ENCODE measurements around the gene LCE4A.

Gene LCE4A

DNA sequence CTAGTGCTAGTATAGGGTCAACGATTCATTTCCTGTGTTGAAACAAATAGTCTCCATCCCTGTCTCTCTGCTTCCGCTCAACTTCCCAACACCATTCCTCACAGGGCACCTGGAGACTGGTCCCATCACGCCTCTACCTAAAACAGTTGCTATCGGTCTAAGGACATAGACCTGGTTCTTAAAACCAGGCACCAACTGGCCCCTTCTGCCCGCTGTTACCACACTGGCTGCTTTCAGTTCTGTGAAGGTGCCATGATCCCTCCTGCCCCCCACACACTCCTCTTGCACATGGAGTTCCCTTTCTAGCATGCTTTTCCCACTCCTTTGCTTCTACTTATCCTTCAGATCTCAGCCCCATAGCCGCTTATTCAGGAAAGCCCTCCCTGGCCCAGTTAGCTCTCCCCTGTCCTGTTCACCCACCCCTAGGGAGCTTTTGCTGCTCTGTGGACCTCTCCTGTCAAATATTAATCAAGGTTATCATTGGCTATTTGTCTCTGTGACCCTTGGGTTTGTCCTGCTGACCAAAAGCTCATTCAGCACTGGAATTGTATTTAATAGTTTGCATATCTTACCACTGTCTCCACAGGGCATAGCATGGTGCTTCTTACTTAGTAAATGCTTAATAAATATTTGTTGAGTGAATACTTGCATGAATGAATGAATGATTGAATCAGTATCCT is 37.9 kb downstream of the LCE4A start:
- no peak for DNase-seq (ENCODE audit: low spot score)

DNA sequence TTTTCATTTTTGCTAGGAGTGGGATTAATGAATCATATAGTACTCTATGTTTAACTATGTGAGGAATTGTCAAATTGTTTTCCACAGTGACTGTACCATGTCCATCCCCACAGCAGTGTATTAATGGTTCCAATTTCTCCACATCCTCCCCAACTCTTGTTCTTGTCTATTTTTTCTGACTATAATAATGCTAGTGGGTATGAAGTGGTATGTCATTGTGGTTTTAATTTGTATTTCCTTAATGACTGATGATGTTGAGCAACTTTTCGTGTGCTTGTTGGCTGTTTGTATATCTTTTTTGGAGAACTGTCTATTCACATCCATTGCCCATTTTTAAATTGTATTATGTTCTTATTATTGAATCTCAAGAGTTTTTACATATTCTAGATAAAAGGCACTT is 39.9 kb downstream of the LCE4A start:
- DNase-seq (ENCODE audit: low spot score) = no peak

DNA sequence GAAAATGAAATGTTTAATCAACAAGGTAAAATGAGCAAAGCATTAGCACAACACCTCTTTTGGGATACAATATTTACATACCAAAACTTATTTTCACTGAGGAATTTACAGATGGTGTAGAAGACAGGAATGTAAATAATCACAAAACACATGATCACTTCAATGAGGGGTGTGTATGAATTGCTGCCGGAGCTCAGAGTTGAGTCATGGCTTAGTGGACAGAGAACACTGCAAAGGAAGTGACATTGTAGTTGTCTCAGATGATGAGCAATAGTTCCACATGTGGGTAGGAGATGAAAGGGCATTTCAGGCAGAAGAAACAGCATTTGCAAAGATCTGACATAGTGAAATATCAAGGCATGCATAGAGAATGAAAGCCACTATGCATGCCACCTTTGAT is 44.3 kb downstream of the LCE4A start:
- DNase-seq (ENCODE audit: low spot score) = no peak

DNA sequence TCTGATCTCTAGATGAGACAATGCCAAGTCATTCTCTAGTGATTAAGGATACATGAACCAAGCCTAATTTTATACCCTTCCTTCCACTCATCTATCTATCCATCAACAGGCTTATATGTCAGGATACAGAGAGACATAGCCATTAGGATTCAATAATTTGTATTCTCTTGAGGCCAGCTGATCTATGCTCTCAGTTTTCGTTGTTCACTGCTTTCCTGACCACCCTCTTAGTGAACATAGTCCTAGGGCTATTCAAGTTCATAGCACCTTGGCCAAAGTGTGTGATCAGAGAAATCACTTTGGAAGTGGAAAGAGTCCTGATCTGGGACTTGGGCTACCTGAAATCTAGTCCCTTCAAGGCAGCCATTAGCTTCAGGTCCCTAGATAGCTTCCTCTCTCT is 45.6 kb downstream of the LCE4A start:
- DNase-seq (ENCODE audit: low spot score) = no peak

DNA sequence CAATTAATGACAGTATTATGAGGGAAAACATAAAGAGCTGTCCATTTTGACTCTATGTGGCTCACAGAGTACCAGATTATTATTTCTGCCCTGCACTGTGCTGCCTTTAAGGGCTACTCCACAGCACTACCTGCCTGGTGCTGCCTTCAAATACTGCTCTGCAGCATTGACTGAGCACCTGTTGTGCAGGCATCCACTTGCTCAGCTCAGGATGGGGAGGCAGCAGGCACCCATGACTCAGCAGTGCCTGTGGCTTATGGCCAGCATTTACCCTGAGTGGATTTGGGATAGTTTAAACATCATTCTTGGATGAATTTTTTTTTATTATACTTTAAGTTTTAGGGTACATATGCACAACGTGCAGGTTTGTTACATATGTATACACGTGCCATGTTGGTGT is 48.9 kb downstream of the LCE4A start:
- no peak for DNase-seq (ENCODE audit: low spot score)

DNA sequence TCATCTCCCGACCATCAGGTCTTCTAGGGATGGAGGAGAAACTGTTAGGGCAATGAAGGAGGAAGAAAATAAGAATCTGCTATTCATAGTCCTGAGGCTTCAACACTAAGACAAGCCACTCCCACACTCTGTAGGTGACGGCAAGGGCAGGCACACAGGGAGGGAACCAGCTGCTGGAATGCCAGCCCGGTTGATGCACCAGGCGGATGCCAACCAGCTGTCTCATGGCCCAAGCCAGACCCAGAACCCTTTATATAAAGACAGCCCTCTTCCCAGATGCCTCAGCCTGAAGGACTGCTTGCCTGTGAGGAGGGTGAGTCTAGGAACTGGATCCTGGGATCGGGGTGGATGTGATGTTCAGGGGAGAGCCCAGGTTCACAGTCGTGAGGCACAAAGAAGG is 49.8 kb downstream of the LCE4A start, which contains the start of gene KPRP:
KPRP (plus strand) TSS at position 279 of the 400 bp plus-strand sequence. CDS start 1,564 bp downstream, outside the sequence.
- DNase-seq (ENCODE audit: low spot score) = no peak

DNA sequence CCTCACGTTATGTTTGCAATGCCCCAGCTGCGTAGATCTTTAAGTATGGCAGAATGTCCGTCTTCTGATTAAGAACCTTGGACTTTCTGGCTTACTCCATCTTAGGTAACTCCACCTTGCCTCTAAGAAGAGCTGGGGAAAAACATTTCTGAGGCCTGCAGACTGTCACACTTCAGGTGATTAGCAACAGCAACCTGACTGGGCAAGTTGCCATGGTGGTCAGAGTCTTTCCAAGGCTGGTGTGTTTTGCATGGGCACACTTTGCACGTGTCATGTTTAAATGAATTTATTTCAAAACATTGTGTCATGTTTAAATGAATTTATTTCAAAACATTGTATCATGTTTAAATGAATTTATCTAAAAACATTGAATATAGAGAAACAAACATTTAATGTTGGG is 50.7 kb downstream of the LCE4A start:
- DNase-seq (ENCODE audit: low spot score) = no peak
